Amygdala (tissue), 56 donors: ENCODE measurements around the gene PRL.

Source experiments
- DNase-seq, 56 donors: peaks; one replicate each; lab custom pipeline; 2025; lab: John Stamatoyannopoulos, UW

PRL gene

GRCh38 chr6:22296936-22297335 lies at the start of gene PRL:
TSS of gene PRL (minus strand) at chr6:22297036. CDS start at chr6:22296982, 54 bp downstream.
- no peak for DNase-seq

GRCh38 chr6:22343864-22344263 lies 47.0 kb upstream of the PRL start:
- DNase-seq = no peak

GRCh38 chr6:22334778-22335177 lies 37.9 kb upstream of the PRL start:
- DNase-seq = no peak

GRCh38 chr6:22333802-22334201 lies 37.0 kb upstream of the PRL start:
- DNase-seq = no peak

GRCh38 chr6:22332711-22333110 lies 35.9 kb upstream of the PRL start:
- no peak for DNase-seq

- no peak for DNase-seq
These were observed 35.4 kb upstream of the PRL start for GRCh38 chr6:22332216-22332615.

- DNase-seq = no peak
These were observed 34.1 kb upstream of the PRL start for GRCh38 chr6:22330941-22331340.

GRCh38 chr6:22328474-22328873 lies 31.6 kb upstream of the PRL start:
- DNase-seq = no peak

GRCh38 chr6:22327881-22328280 lies 31.0 kb upstream of the PRL start:
- no peak for DNase-seq

GRCh38 chr6:22326500-22326899 lies 29.7 kb upstream of the PRL start:
- DNase-seq = no peak

- no peak for DNase-seq
These were observed 28.6 kb upstream of the PRL start for GRCh38 chr6:22325481-22325880.

GRCh38 chr6:22323848-22324247 lies 27.0 kb upstream of the PRL start:
- DNase-seq = no peak

- DNase-seq = no peak
These were observed 25.5 kb upstream of the PRL start for GRCh38 chr6:22322103-22323030.

- DNase-seq = no peak
These were observed 23.9 kb upstream of the PRL start for GRCh38 chr6:22320750-22321149.

GRCh38 chr6:22318404-22318803 lies 21.6 kb upstream of the PRL start:
- DNase-seq = no peak

- no peak for DNase-seq
These were observed 17.0 kb upstream of the PRL start for GRCh38 chr6:22313796-22314195.

- no peak for DNase-seq
These were observed 12.1 kb upstream of the PRL start for GRCh38 chr6:22308939-22309338.

GRCh38 chr6:22306741-22307466 lies 10.1 kb upstream of the PRL start:
- DNase-seq = no peak

- DNase-seq = no peak
These were observed 6.0 kb upstream of the PRL start for GRCh38 chr6:22302838-22303237.

GRCh38 chr6:22300273-22300998 lies 3.6 kb upstream of the PRL start:
- DNase-seq = no peak

GRCh38 chr6:22298475-22298890 lies 1.6 kb upstream of the PRL start:
- no peak for DNase-seq
